DND-41 (cell line): ENCODE data around the gene FAM222A.
A peak's percentile ranks its signal among the peaks of the same experiment; 100 is the strongest.

Experiments used
- ATAC-seq: fragments of 200-7000 bp; cut with Tn5 transposase; 3 replicates; pipeline ENCODE4 v1.9.1; 2021; ENCODE audit warnings: low read depth; ENCODE audit not compliant: insufficient read depth
- DNase-seq: peaks from one replicate; pipeline ENCODE4 v3.0.0-alpha.2; 2020
- H2AFZ ChIP-seq: 2 replicates; pipeline ENCODE4 v1.6.0; 2012; ENCODE audit warnings: low read depth, low read length
- H3K27ac ChIP-seq: 2 replicates; pipeline ENCODE4 v1.5.1; 2012; ENCODE audit warnings: low read length, inconsistent platforms
- H3K27me3 ChIP-seq: fragments of 200-600 bp; sonication (generic); 2 replicates; pipeline ENCODE4 v1.6.0; 2012; ENCODE audit warnings: low read length, mild to moderate bottlenecking, inconsistent platforms; ENCODE audit not compliant: insufficient read depth, poor library complexity
- H3K36me3 ChIP-seq: 2 replicates; pipeline ENCODE4 v1.5.1; 2012; ENCODE audit warnings: low read length, inconsistent platforms; ENCODE audit not compliant: insufficient read depth
- H3K4me1 ChIP-seq: 2 replicates; pipeline ENCODE4 v1.5.1; 2012; ENCODE audit warnings: mild to moderate bottlenecking, low read length; ENCODE audit not compliant: insufficient read depth
- H3K4me2 ChIP-seq: 2 replicates; pipeline ENCODE4 v1.6.0; 2012; ENCODE audit warnings: mild to moderate bottlenecking, moderate library complexity, low read length, inconsistent platforms; ENCODE audit not compliant: insufficient read depth
- H3K4me3 ChIP-seq, 2 experiments: fragments of 200-600 bp in 1 of 2; shearing (Covaris generic) in 1 of 2; 2 replicates each; pipeline ENCODE4 v1.5.1; 2012 to 2016; ENCODE audit warnings: inconsistent platforms in 2 of 2, low read length in 2 of 2, mild to moderate bottlenecking in 2 of 2, low read depth in 1 of 2, moderate library complexity in 1 of 2
- H3K79me2 ChIP-seq: 2 replicates; pipeline ENCODE4 v1.6.0; 2012; ENCODE audit warnings: low read length, inconsistent platforms; ENCODE audit not compliant: insufficient read depth
- H3K9ac ChIP-seq: 2 replicates; pipeline ENCODE4 v1.6.0; 2012; ENCODE audit warnings: low read depth, mild to moderate bottlenecking, inconsistent platforms, low read length, moderate library complexity
- H3K9me3 ChIP-seq: 2 replicates; pipeline ENCODE4 v1.5.1; 2012; ENCODE audit warnings: low read length, moderate library complexity, mild to moderate bottlenecking, inconsistent platforms; ENCODE audit not compliant: insufficient read depth, severe bottlenecking
- H4K20me1 ChIP-seq: 2 replicates; pipeline ENCODE4 v1.6.0; 2012; ENCODE audit warnings: low read length; ENCODE audit not compliant: insufficient read depth
- CTCF ChIP-seq: IDR thresholded peaks from 2 replicates; pipeline ENCODE4 v1.5.1; 2012; ENCODE audit warnings: borderline replicate concordance, low read length, moderate library complexity, mild to moderate bottlenecking; ENCODE audit not compliant: poor library complexity, severe bottlenecking; ENCODE audit errors: extremely low read depth
- EZH2 ChIP-seq: IDR thresholded peaks from 3 replicates; pipeline ENCODE4 v1.6.1; 2012; ENCODE audit warnings: borderline replicate concordance, low read depth, mild to moderate bottlenecking, moderate library complexity, low read length, inconsistent platforms; ENCODE audit not compliant: severe bottlenecking

The FAM222A gene

GRCh38 chr12:109778684-109779083 is 65.1 kb downstream of the FAM222A start:
- ATAC-seq = no peak
- DNase-seq = no peak
- Histone ChIP-seq H2AFZ (no peak overlapping the region), H4K20me1 (0 out of 2 replicates have a peak, but pooled peaks cover 3% of the 10 kb centered on the region), H3K4me3 (no peak overlapping the region), H3K9ac (no peak overlapping the region), H3K27me3 (no peaks in the 10 kb centered on the region), H3K4me2 (no peak overlapping the region), H3K4me1 (peaks cover 11% of the 10 kb centered on the region; the same call in 1 of the 2 replicates), H3K36me3 (no peaks in the 10 kb centered on the region), H3K9me3 (no peaks in the 10 kb centered on the region), H3K79me2 (no peaks in the 10 kb centered on the region), H3K27ac (no peak overlapping the region)
- no peak for TF ChIP-seq EZH2
- no peak for TF ChIP-seq CTCF

- H4K20me1 ChIP-seq = 0 out of 2 replicates have a peak, but pooled peaks cover 3% of the 10 kb centered on the region
- H3K9ac ChIP-seq = no peak overlapping the region
- TF ChIP-seq CTCF (peak; percentile 29), EZH2 (no peak)
- DNase-seq = no peak
- no peak for ATAC-seq
- H3K27ac ChIP-seq = no peak overlapping the region
- H3K9me3 ChIP-seq = no peaks in the 10 kb centered on the region
- H3K4me1 ChIP-seq = peaks cover 11% of the 10 kb centered on the region; the same call in 1 of the 2 replicates
- H3K36me3 ChIP-seq = no peaks in the 10 kb centered on the region
- H3K4me2 ChIP-seq = no peak overlapping the region
- no peaks in the 10 kb centered on the region for H3K27me3 ChIP-seq
- no peak overlapping the region for H3K4me3 ChIP-seq
- H3K79me2 ChIP-seq = no peaks in the 10 kb centered on the region
- H2AFZ ChIP-seq = no peak overlapping the region
These were observed 65.8 kb downstream of the FAM222A start for GRCh38 chr12:109779382-109779781.

GRCh38 chr12:109781668-109782325 is 68.2 kb downstream of the FAM222A start:
- no peaks in the 10 kb centered on the region for H3K27me3 ChIP-seq
- H3K9me3 ChIP-seq = no peaks in the 10 kb centered on the region
- no peaks in the 10 kb centered on the region for H3K79me2 ChIP-seq
- H3K4me1 ChIP-seq = peaks cover 11% of the 10 kb centered on the region; the same call in 1 of the 2 replicates
- H3K4me3 ChIP-seq = no peak overlapping the region
- no peak for DNase-seq
- H4K20me1 ChIP-seq = no peaks in the 10 kb centered on the region
- H2AFZ ChIP-seq = no peak overlapping the region
- ATAC-seq = no peak
- no peak overlapping the region for H3K9ac ChIP-seq
- no peak overlapping the region for H3K27ac ChIP-seq
- H3K36me3 ChIP-seq = no peaks in the 10 kb centered on the region
- H3K4me2 ChIP-seq = no peak overlapping the region
- TF ChIP-seq CTCF (no peak), EZH2 (no peak)

GRCh38 chr12:109782326-109782703 is 68.7 kb downstream of the FAM222A start:
- no peaks in the 10 kb centered on the region for H3K36me3 ChIP-seq
- no peaks in the 10 kb centered on the region for H3K27me3 ChIP-seq
- no peak overlapping the region for H3K4me3 ChIP-seq
- no peaks in the 10 kb centered on the region for H3K79me2 ChIP-seq
- no peak overlapping the region for H2AFZ ChIP-seq
- H3K27ac ChIP-seq = no peak overlapping the region
- H4K20me1 ChIP-seq = no peaks in the 10 kb centered on the region
- no peak overlapping the region for H3K4me2 ChIP-seq
- H3K9ac ChIP-seq = no peak overlapping the region
- TF ChIP-seq CTCF (no peak), EZH2 (no peak)
- DNase-seq = no peak
- no peaks in the 10 kb centered on the region for H3K9me3 ChIP-seq
- no peak for ATAC-seq
- H3K4me1 ChIP-seq = peaks cover 6% of the 10 kb centered on the region; the same call in 1 of the 2 replicates
